HG03196 (cell line): ENCODE measurements around the gene ANKRD28.

Source experiments
- ATAC-seq: cut with Tn5 transposase; IDR thresholded peaks from one replicate; pipeline ENCODE4 v1.9.1; 2021; ENCODE audit not compliant: unreplicated experiment

ANKRD28 gene

DNA sequence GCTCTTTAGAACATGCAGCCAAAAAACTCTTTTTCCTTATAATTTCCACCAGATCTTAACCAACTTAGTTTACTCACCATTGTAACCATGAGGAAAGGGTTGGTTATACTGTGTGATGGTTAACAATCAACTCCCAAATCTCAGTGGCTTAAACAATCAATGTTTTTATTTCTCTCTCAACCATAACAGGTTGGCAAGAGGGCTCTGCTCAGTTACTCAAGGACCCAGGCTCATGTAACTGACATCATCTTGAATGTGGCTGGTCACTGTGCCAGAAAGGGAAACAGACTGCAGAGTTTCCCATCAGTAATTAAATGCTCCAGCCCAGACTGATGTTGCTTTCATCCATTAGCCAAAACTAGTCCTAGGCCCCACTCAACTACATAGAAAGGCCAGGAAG lies 69.0 kb downstream of the ANKRD28 start:
- ATAC-seq = no peak

DNA sequence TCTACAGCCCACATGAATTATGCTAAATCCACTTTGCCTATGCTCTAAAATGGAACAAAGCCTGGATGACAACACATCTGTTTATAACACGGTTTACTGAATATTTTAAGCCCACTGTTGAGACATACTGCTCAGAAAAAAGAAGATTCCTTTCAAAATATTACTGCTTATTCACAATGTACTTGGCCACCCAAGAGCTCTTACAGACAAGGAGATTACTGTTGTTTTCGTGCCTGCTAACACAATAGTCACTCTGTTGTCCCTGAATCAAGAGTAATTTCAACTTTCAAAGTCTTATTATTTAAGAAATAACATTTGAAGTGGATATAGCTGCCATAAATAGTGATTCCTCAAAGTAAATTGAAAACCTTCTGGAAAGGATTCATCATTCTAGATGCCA lies 70.9 kb downstream of the ANKRD28 start:
- no peak for ATAC-seq

DNA sequence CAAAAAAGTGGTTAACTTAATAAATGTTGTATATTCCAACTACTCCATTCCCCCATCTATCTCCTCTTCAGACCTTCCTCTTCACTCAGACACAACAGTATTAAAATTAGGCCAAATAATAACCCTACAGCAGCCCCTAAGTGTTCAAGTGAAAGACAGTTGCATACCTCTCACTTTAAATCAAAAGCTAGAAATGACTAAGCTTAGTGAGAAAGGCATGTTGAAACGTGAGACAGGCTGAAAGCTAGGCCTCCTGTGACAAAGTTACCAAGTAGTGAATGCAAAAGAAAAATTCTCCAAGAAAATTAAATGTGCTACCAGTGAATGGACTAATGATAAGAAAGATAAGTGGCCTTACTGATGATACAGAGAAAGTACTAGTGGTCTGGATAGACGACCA lies 71.7 kb downstream of the ANKRD28 start:
- peak; percentile 69 for ATAC-seq

DNA sequence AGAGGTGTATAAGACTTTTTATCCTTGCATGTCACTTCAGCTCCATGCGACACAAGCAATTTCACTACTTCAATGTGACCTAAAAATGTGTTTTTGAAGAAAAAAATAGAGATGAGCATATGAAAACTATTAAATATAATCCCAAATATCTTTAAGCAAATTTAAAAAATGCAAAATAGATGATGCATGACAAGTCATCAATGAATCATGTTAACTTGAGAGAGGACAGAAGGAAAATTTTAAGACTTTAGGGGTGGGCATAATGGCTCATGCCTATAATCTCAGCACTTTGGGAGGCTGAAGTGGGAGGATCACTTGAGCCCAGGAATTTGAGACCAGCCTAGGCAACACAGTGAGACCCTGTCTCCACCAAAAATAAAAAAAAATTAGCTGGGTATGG lies 73.3 kb downstream of the ANKRD28 start:
- no peak for ATAC-seq

DNA sequence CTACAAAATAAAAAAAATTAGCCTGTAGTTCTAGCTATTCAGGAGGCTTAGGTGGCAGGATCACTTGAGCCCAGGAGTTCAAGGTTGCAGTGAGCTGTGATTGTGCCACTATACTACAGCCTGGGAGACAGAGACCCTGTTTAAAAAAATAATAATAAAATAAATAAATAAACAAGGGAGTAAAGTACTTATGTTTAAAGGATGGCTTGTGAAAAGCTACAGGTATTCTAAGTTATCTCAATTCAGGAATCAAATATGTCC lies 74.2 kb downstream of the ANKRD28 start:
- ATAC-seq = no peak

DNA sequence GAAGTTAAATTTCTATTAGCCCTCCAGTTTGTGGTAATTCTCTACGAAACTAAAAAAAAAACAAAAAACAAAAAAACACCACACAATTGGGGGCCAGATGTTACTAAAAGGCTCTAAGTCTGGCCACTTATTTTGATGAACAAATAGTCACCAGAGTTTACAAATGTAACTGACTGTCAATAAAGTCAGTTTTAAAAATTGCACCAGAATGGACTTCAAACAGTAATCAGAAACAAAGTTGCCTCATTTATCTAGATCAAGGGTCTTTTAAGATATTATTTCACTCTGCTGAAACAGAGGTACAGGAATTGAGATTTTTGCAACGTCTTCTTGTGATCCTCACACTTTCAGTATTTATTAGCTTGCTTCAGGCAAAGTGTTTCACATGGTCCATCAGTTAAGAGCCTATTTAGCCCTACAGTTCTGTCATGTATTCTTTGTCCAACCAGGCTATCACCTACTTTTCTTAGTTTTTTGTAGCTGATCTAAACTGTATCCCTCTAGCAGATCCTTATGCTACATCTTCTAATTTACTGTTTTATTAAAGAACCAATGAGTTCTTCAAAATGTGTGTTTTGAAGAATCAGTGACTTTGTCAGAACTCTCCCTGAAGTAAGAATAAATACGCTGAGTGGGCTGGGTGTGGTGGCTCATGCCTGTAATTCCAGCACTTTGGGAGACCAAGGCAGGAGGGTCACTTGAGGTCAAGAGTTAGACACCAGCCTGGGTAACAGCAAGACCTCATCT lies 74.7 kb downstream of the ANKRD28 start:
- ATAC-seq = no peak

DNA sequence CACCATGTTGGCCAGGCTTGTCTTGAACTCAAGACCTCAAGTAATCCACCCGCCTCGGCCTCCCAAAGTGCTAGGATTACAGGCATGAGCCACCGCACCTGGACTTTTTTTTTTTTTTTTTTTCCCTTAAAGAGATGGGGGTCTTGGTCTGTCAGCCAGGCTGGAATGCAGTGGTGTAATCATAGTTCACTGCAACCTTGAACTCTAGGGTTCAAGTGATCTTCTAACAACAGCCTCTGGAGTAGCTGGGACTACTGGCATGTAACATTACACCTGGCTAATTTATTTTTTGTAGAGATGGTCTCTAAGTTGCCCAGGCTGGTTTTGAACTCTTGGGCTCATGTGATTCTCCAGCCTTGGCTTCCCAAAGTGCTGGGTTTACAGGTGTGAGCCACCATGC lies 81.6 kb downstream of the ANKRD28 start:
- ATAC-seq = no peak

DNA sequence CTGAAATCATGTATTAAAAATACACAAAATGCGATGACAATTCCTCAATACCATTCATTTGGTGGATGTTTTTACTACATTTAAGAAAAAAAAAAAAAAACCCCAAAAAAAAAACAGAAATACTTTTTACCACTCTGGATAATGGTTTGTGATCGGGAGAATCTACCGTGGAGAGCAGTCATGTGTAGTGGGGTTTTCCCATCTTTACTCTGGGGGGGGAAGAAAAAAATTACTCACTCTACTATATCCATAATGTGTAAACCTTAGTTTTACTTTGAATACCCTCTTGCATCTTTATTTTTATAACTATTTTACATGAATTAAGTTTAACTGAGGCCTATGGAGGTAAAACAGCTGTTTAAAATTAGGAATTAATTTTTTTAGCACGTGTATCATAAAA lies 83.3 kb downstream of the ANKRD28 start:
- no peak for ATAC-seq

DNA sequence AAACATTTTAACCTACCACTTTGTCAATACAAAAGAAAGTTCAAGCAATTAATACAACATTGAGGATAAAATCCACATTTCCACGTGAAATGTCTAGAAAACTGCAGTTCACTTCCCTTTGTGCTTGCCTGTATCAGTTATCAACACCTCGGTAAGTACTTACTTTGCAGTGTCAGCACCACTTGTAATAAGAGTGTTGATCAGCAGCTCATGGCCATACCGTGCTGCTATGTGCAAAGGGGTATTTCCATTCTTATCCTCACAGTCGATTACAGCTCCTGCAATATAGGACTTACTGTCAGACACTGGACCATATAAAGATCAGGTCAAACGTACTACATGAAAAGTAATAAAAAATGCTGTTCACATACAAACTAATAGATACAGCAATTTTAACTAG lies 84.4 kb downstream of the ANKRD28 start:
- ATAC-seq = no peak

DNA sequence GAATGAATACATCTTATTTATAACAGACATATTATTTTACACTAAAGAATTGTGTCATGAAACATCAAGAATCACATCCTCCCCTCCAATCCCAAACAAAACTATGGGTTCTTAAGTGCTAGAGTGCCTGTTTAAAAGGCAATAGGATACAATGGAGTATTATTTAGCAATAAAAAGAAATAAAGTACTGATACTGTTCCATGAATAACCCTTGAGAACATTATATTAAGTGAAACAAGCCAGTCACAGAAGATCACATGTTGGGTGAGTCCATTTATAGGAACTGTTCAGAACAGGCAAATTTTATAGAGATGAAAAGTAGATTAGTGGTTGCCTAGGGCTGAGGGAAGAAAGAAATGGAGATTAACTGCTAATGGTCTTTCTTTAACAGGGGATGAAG lies 86.5 kb downstream of the ANKRD28 start:
- ATAC-seq = no peak

DNA sequence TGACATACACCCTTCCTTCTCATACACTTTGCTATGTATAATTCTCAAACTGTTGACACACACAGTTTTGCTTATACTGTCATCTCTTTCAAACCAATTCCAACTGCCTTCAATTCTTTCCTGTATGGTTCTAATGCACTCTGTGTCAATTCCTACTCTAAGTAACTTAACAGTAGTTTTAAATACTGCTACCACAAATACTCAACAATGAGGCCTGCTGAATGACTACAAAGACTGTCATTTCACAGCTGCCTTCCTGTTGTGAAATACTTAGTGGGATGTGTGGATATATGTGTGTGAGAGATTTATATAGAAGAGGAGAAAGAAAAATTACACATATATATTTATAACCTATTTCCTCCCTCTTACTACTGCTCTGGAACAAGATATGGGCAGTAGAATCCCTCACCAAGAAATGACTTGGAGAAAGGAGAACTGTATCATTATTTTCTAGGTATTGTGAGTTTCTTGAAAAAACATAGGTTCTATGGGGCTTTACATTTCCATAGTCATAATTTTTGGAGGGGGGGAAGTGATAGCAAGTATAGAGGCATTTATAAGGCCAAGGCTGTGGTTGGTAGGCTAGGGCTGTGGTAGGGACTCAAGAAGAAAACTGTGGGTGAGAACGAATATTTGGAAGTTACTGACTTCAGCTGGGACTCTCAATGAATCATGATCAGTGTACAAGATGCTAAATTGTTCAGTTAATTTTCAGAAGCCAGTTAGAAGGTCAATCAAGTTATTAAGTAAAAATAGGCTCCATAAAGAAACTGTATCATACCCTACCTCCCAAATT lies 88.7 kb downstream of the ANKRD28 start:
- no peak for ATAC-seq

DNA sequence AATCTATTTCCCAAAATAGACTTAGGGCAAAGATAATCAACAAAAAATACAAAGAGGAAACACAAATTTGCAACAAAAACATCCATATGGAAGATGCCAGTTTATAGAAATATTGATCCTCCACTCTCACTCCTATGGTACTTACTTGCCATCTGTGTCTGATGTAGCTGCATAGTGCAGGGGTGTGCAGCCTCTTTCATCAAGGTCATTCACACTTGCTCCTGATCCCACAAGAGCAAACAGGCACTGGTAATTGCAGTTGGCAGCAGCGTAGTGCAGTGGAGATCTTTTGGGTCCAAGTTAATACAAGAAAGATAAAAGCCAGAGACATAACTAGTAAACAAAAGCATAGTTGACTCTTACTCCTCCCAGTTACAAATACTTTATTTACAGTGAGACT lies 90.0 kb downstream of the ANKRD28 start:
- ATAC-seq = no peak

DNA sequence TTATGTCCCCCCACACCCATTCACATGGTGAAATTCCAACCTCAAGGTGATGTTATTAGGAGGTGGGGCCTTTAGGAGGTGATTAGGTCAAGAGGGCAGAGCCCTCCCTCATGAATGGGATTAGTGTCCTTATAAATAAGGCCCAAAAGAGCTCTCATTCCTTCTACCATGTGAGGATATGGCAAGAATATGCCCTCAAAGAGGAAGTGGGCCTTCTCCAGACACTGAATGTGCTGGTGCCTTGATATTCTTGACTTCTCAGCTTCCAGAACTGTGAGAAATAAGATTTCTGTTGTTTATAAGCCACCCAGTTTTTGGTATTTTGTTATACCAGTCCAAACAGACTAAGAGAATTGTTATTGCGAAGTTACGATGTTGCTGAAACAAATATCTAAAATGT lies 94.4 kb downstream of the ANKRD28 start:
- ATAC-seq = no peak

DNA sequence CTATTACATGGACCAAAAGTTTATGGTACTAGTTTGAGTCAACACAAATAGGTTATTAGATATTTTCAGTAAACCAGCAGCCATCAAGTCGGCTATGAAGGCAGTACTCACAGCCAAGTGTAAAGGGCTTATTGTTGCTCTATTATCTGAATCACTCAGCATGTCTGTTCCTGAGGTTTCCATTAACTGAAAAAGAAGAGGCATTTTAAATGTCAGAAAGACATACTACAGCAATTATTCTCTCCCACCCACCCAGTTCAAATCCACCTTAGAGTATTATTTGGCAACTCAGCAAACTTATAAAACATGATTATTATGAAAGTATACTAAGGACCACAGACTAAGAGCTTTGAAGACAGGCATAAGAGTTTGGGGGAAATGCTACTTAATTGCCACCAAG lies 103.2 kb downstream of the ANKRD28 start:
- no peak for ATAC-seq

DNA sequence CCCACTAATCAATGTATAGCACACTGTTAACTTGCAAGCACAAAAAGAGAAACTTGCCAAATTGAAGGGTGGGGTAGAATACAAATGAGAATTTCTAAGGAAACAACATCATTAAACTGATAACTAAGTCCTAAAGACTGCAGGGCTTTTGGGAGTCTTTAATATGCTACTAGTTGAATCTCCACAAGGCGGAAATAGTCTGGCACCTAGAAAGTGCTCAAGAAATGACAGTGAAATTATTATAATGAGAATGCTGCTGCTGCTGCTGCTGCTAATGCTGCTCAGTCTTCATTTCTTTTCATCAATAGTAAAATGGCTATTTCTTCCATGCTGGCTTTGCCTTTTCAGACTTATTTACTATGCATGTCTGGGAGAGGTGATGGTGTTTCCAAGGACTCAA lies 104.4 kb downstream of the ANKRD28 start:
- ATAC-seq = no peak

DNA sequence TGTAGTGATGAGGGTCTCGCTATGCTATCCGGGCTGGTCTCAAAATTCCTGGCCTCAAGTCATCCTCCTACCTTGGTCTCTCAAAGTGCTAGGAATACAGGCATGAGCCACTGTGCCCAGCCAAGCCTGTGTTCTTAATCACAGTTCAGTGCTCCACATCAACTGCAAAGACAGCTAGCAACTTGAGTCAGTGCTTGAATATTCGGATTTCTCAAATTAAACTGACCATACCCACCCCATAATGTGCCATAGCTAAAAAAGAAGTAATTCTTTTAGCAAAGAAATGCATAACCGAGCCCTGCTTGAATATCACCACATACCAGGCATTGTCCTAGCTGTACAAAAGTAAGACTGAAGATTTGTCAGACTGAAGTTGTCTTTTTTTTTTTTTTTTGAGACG lies 107.0 kb downstream of the ANKRD28 start:
- ATAC-seq = no peak

DNA sequence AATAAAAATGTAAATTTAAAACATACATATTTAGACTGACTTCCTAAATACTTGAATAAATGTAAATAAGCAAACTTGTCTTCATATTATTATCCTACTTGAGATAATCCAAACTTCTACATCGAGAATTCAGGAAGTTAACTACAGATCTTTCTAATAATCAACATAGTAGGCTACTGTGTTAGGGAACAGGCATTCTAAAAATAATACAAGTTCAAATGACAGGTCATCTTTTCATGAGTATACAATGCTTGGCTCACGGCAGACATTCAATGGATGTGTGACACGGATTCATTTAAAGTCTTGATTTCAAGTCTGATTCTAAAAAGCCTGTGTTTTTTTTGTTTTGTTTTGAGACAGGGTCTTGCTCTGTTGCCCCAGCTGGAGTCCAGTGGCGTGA lies 107.5 kb downstream of the ANKRD28 start:
- no peak for ATAC-seq

DNA sequence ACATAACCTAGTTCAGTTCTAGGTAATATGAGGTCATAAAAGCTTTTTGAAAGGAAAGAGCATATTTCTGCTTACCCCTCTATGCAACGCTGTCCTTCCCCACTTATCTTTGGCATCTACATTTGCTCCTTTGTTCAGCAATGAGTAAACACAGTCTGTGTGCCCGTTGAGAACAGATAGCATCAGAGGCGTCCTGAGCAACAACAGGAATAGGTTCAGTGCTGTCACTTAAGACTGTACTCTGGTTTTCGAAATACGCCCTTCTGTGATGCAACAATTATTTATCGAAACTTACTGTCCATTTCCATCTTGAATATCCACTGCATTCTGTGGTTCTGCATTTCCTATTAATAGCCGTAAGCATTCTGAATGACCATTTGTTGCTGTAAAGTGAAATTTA lies 111.9 kb downstream of the ANKRD28 start:
- no peak for ATAC-seq

DNA sequence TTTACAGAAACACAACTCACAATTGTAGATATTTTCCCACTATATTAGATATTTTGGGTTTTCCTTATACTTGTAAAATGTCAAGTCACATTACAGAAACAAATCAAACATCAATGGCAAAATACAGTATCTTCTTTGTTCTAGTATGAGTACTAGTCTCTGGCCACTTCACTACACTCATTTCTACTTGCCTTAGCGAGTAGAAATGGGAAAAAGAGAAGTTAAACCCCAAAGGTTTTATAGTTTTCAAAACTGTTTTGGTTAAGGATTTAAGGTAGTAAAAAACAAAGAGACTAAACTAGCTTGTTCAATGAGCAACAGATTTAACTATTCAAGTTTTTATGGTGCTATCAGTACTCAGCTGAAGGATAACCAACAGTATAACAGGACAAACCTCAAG lies 114.5 kb downstream of the ANKRD28 start:
- ATAC-seq = no peak

DNA sequence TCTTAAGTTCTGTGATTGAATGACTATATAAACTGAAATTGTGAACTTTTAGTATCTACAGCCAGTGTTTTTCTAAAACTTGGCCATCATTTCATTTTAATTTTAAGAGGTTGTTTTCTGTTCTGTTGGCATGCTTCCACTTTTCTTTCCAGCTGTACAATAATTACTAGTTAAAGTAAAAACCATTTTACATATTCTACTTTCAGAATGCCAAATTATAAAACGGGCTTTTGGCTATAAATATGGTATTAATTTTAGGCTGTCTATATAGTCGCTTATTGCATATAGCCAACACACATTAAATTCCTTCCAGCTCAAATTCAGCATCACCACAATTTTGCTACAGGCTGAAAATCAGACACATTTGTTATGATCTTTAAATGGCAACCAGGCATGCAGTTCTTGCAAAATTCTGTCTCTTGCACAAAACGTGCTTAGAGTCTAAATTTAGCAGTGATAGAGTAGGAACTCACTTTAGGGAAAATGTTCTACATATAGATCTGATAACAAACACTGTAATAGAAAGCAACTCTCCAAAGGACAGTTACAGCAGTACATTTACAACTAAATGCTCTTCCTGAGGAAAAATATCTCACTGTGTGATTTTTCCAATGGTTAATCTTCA lies 115.1 kb downstream of the ANKRD28 start:
- no peak for ATAC-seq

DNA sequence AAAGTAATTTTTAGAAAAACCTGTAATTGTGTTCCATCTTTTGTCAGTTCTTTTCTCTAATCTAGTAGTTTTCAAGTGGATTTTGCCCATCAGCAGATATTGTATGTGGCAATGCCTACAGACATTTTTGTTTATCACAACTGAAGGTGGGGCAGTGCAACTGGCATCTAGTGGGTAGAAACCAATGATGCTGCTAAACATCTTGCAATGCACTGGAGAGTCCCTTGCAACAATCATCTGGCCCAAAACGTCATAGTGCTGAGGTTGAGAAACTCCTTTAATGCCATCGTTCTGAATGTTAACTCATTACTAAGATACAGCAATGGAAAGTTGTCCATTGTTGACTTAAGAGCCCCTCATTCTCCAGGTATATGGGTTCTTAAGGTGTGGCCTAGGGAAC lies 116.1 kb downstream of the ANKRD28 start:
- ATAC-seq = no peak

DNA sequence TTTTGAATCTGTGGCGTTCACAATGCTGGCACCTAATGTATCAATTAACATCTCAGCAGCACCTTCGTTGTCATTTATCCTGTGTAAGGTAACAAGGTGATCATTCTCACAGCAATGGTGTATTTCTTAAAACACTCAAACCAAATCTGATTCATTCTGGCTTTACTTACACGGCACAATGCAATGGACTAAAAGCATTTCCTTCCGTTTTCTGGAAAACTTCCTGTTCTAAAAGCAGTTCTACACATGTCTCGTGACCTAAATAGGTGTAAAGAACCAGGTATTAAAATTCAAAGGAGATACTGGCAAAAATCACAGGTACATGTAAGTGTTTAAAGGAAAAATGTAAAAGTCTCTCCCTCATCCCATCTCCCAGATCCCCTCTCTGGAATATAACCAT lies 118.5 kb downstream of the ANKRD28 start:
- no peak for ATAC-seq

DNA sequence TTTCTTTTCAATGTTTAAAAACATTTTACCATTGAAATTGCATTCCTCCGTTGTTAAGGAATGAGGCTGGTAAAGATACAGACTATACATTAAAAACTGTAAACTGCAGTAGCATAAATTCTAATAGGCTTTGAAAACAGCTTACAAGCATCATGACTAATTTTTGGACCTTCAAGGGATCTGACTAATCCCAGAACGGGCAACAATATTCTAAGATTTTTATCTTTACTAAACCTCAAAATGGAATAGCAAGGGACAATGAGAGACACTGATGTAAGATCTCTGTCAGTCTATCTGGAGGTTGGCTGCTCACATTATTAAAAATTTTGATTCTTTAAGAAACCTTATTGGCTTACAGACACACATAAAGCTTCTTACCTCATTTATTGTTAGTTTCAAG lies 121.5 kb downstream of the ANKRD28 start:
- ATAC-seq = no peak
